Measurements from ENCODE around the gene ZFP36L1.

The ZFP36L1 gene

DNA sequence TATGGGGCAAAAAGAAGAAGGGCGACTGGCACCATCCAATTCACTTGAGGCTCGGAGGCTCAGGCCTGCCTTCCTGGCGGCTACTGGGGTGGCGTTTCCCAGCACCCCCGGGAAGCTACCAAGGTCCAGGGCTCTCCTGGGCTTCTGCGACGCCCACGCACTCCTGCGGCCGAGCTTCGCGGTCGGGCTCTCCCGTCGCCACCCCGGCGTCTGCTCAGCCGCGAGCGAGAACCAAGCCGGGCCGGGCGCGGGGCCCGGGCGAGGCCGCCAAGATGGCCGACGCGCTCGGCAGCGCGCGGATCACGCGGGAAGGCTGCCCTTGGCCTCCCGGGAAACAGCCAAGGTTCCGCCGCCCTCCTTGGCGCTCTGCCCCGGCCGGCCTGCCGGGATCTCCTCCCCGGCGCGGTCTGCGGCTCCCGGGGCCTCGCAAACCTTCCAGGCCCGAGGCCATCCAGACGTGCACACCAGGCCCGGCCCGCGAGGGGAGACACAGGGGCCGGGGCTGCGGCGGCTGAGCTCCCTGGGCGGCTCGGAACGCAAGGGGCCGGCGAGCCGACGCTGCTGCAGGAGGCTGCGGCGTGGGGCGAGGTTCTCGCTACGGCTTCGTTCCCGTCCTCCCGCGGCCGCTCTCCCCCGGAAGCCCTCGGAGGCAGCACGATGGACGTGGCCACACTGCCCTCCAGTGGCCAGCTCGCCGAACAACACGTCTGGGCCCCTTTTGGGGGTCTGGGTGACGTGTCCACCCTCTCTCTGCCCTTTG lies 23.5 kb upstream of the ZFP36L1 start:
- Histone ChIP-seq H3K9me3 (ENCODE audit: control insufficient read depth in 1 of 2, low read length in 2 of 2) (no peaks in the 10 kb centered on the region), H3K27ac (ENCODE audit: low read depth, low read length) (peak overlapping the region; percentile 97), H3K4me1 (ENCODE audit: control insufficient read depth in 1 of 2, insufficient read depth in 2 of 2, low read length in 2 of 2) (peaks cover 52 to 58% of the 10 kb centered on the region in 2 donors), H3K27me3 (ENCODE audit: control insufficient read depth in 1 of 2, insufficient read depth in 2 of 2, low read length in 2 of 2) (no peaks in the 10 kb centered on the region), H3K4me3 (ENCODE audit: low read depth in 1 of 2, low read length in 2 of 2) (peak overlapping the region; percentile 51 to 60), H3K9ac (ENCODE audit: low read depth in 1 of 2, low read length in 2 of 2) (peak overlapping the region; percentile 41 to 67), H3K36me3 (ENCODE audit: control insufficient read depth in 1 of 2, insufficient read depth in 2 of 2, low read length in 2 of 2) (no peaks in the 10 kb centered on the region)

- peak overlapping the region; percentile 97 for H3K27ac ChIP-seq (ENCODE audit: low read depth, low read length)
- H3K9me3 ChIP-seq (ENCODE audit: control insufficient read depth in 1 of 2, low read length in 2 of 2): no peaks in the 10 kb centered on the region
- H3K36me3 ChIP-seq (ENCODE audit: control insufficient read depth in 1 of 2, insufficient read depth in 2 of 2, low read length in 2 of 2): no peaks in the 10 kb centered on the region
- H3K27me3 ChIP-seq (ENCODE audit: control insufficient read depth in 1 of 2, insufficient read depth in 2 of 2, low read length in 2 of 2): no peaks in the 10 kb centered on the region
- H3K9ac ChIP-seq (ENCODE audit: low read depth in 1 of 2, low read length in 2 of 2): peak overlapping the region; percentile 41 to 67
- peak overlapping the region; percentile 51 to 60 for H3K4me3 ChIP-seq (ENCODE audit: low read depth in 1 of 2, low read length in 2 of 2)
- peaks cover 50 to 52% of the 10 kb centered on the region in 2 donors for H3K4me1 ChIP-seq (ENCODE audit: control insufficient read depth in 1 of 2, insufficient read depth in 2 of 2, low read length in 2 of 2)
These were observed 22.7 kb upstream of the ZFP36L1 start for GRCh38 chr14:68815298-68816182.

GRCh38 chr14:68814539-68815297 lies 21.9 kb upstream of the ZFP36L1 start:
- Histone ChIP-seq H3K4me3 (ENCODE audit: low read depth in 1 of 2, low read length in 2 of 2) (peak overlapping the region; percentile 51 to 59), H3K27ac (ENCODE audit: low read depth, low read length) (peak overlapping the region; percentile 97), H3K9ac (ENCODE audit: low read depth in 1 of 2, low read length in 2 of 2) (peak overlapping the region; percentile 41 to 70), H3K27me3 (ENCODE audit: control insufficient read depth in 1 of 2, insufficient read depth in 2 of 2, low read length in 2 of 2) (no peaks in the 10 kb centered on the region), H3K36me3 (ENCODE audit: control insufficient read depth in 1 of 2, insufficient read depth in 2 of 2, low read length in 2 of 2) (no peaks in the 10 kb centered on the region), H3K4me1 (ENCODE audit: control insufficient read depth in 1 of 2, insufficient read depth in 2 of 2, low read length in 2 of 2) (peaks cover 43 to 45% of the 10 kb centered on the region in 2 donors), H3K9me3 (ENCODE audit: control insufficient read depth in 1 of 2, low read length in 2 of 2) (no peaks in the 10 kb centered on the region)

DNA sequence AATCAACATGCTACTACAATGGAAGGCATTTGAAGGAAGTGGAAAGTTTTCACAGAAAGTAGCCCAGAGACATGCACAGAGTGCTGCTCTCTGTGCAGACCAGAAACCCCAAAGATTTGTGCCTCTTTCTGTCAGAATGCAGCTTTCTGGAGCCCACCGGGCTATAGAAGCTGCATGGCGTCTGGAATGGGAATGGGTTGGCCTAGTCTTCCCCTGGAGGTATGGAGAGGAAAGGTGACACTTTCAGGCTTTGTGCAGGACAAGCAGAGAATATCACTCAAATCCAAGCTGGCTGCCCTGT lies 21.3 kb upstream of the ZFP36L1 start:
- Histone ChIP-seq H3K9ac (ENCODE audit: low read depth in 1 of 2, low read length in 2 of 2) (peak overlapping the region; percentile 41 to 70), H3K27ac (ENCODE audit: low read depth, low read length) (peak overlapping the region; percentile 97), H3K27me3 (ENCODE audit: control insufficient read depth in 1 of 2, insufficient read depth in 2 of 2, low read length in 2 of 2) (no peaks in the 10 kb centered on the region), H3K9me3 (ENCODE audit: control insufficient read depth in 1 of 2, low read length in 2 of 2) (no peaks in the 10 kb centered on the region), H3K36me3 (ENCODE audit: control insufficient read depth in 1 of 2, insufficient read depth in 2 of 2, low read length in 2 of 2) (no peaks in the 10 kb centered on the region), H3K4me3 (ENCODE audit: low read depth in 1 of 2, low read length in 2 of 2) (peak overlapping the region; percentile 51 to 59), H3K4me1 (ENCODE audit: control insufficient read depth in 1 of 2, insufficient read depth in 2 of 2, low read length in 2 of 2) (peaks cover 40 to 41% of the 10 kb centered on the region in 2 donors)

DNA sequence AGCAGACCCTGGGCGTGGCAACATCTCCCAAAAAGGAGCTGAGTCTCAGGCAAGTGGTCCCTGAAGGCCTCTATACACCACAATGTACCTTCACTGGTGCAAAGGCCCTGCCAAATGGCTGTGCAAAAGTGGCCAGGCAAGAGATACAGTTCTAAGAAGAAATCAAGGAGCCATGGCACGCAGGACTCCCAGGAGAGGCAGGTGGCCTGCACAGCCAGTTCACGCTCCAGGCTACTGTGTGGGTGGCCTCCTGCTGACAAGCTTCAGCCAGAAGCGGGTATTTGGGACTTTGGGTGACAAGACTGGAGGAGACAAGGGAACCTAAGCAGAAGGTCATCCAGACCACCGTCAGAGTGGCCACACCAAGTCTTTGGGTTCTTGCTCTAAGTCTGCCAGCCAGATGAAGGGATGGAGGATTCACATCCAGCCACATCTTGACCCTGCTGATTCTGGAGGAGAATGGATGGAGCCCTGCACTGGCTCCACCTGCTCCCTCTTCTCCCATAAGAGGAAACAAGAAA lies 20.5 kb upstream of the ZFP36L1 start:
- Histone ChIP-seq H3K4me3 (ENCODE audit: low read depth in 1 of 2, low read length in 2 of 2) (no peak overlapping the region), H3K27ac (ENCODE audit: low read depth, low read length) (no peak overlapping the region), H3K27me3 (ENCODE audit: control insufficient read depth in 1 of 2, insufficient read depth in 2 of 2, low read length in 2 of 2) (no peaks in the 10 kb centered on the region), H3K9me3 (ENCODE audit: control insufficient read depth in 1 of 2, low read length in 2 of 2) (no peaks in the 10 kb centered on the region), H3K36me3 (ENCODE audit: control insufficient read depth in 1 of 2, insufficient read depth in 2 of 2, low read length in 2 of 2) (no peaks in the 10 kb centered on the region), H3K4me1 (ENCODE audit: control insufficient read depth in 1 of 2, insufficient read depth in 2 of 2, low read length in 2 of 2) (peaks cover 35 to 39% of the 10 kb centered on the region in 2 donors), H3K9ac (ENCODE audit: low read depth in 1 of 2, low read length in 2 of 2) (no peak overlapping the region)

DNA sequence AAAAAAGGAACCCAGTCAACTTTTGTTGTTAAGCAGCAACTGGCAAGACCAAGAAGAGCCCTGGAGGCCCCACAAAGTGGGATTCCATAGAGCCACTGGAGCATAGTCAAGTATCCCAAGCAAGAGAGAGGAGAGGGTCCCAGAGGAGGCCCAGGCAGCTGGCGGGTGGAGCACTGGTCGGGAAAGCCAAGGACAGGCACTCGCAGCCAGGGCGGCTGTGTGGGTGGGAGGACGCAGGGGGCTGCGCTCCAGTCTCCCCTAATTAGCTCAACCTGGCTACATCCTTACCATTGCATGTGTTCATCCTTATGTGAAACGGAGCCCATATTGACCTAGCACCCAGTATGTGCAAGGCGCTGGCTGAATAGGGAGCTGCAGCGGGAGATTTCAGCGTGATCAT lies 18.3 kb upstream of the ZFP36L1 start:
- Histone ChIP-seq H3K4me1 (ENCODE audit: control insufficient read depth in 1 of 2, insufficient read depth in 2 of 2, low read length in 2 of 2) (peaks cover 43 to 51% of the 10 kb centered on the region in 2 donors), H3K4me3 (ENCODE audit: low read depth in 1 of 2, low read length in 2 of 2) (no peak overlapping the region), H3K27me3 (ENCODE audit: control insufficient read depth in 1 of 2, insufficient read depth in 2 of 2, low read length in 2 of 2) (no peaks in the 10 kb centered on the region), H3K36me3 (ENCODE audit: control insufficient read depth in 1 of 2, insufficient read depth in 2 of 2, low read length in 2 of 2) (no peaks in the 10 kb centered on the region), H3K9me3 (ENCODE audit: control insufficient read depth in 1 of 2, low read length in 2 of 2) (no peaks in the 10 kb centered on the region), H3K9ac (ENCODE audit: low read depth in 1 of 2, low read length in 2 of 2) (no peak overlapping the region), H3K27ac (ENCODE audit: low read depth, low read length) (no peak overlapping the region)

DNA sequence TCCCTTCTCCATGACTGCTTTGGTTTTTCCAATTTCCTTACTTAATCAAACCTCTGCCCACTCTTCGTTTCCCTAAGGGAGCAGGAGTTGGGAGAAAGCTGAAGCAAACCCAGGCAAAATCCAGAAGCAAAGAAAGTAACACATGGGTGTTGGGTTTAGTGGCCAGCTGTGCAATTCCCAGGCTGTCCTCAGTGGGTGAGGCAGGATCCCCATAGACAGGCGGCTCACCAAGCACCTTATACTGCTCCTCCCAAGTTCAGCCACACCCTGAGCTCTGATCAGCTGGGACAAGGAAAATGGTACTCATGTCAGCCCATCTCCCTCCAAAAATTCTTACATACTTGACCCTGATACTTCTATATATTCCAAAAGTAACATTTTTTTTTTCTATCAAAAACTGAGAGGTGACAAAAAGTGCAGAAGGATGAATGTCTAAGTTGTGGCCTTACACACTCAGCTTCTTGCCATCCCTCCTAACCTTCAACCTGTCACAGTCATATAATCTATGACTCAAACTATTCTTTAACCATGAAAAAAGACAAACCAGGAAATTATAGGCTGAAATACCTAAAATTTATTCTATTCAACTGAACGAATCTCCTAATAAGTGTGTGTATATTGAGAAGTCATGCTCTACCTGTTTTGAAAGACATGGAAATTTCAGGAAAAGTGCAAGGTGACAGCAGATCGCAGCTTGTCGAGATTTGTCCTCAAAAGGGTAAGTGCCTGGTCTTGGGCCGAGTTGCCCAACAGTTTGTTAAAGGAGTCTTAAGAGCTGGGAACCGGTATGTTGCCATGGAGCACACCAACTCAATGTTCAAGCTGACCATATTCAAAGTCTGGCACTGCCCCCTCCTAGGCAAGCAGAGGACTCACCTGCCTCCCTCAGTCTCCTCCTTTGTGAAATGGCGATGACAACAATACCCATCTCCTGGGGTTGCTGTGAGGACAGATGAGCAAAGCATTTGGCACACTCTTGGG lies 17.6 kb upstream of the ZFP36L1 start:
- Histone ChIP-seq H3K9me3 (ENCODE audit: control insufficient read depth in 1 of 2, low read length in 2 of 2) (no peaks in the 10 kb centered on the region), H3K4me3 (ENCODE audit: low read depth in 1 of 2, low read length in 2 of 2) (no peak overlapping the region), H3K4me1 (ENCODE audit: control insufficient read depth in 1 of 2, insufficient read depth in 2 of 2, low read length in 2 of 2) (peaks cover 36 to 50% of the 10 kb centered on the region in 2 donors), H3K36me3 (ENCODE audit: control insufficient read depth in 1 of 2, insufficient read depth in 2 of 2, low read length in 2 of 2) (no peaks in the 10 kb centered on the region), H3K27ac (ENCODE audit: low read depth, low read length) (no peak overlapping the region), H3K9ac (ENCODE audit: low read depth in 1 of 2, low read length in 2 of 2) (no peak overlapping the region), H3K27me3 (ENCODE audit: control insufficient read depth in 1 of 2, insufficient read depth in 2 of 2, low read length in 2 of 2) (no peaks in the 10 kb centered on the region)

DNA sequence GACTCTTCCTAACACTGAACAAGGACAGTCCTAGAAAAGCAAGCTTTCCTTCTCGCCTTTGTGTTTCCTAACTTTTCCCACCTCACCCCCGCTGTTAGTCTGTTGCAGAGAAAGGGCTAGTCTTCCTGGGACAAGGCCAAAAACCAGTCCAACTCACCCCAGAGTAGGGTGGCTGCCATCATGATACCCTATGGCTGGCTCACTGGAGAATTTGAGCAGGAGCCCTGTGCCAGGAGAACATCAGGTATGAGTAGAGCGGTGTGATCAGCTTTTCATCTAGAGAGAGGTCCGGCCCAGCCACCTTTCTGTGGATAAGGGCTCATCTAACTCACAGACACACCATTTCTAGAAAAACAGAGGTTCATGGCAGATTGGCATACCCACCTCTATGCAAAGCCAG lies 16.7 kb upstream of the ZFP36L1 start:
- no peak overlapping the region for H3K4me3 ChIP-seq (ENCODE audit: low read depth in 1 of 2, low read length in 2 of 2)
- H3K9me3 ChIP-seq (ENCODE audit: control insufficient read depth in 1 of 2, low read length in 2 of 2): peaks cover 2 to 4% of the 10 kb centered on the region in 2 donors
- no peaks in the 10 kb centered on the region for H3K36me3 ChIP-seq (ENCODE audit: control insufficient read depth in 1 of 2, insufficient read depth in 2 of 2, low read length in 2 of 2)
- no peaks in the 10 kb centered on the region for H3K27me3 ChIP-seq (ENCODE audit: control insufficient read depth in 1 of 2, insufficient read depth in 2 of 2, low read length in 2 of 2)
- H3K27ac ChIP-seq (ENCODE audit: low read depth, low read length): no peak overlapping the region
- peaks cover 27 to 42% of the 10 kb centered on the region in 2 donors for H3K4me1 ChIP-seq (ENCODE audit: control insufficient read depth in 1 of 2, insufficient read depth in 2 of 2, low read length in 2 of 2)
- no peak overlapping the region for H3K9ac ChIP-seq (ENCODE audit: low read depth in 1 of 2, low read length in 2 of 2)
